GM12874 (cell line): ENCODE data around the gene STX17.

Source experiments
- CTCF ChIP-seq: IDR thresholded peaks from 2 replicates; pipeline ENCODE4 v1.5.1; 2011; ENCODE audit warnings: low read depth, mild to moderate bottlenecking, control low read depth, low read length, moderate library complexity; ENCODE audit not compliant: insufficient read depth

STX17 gene

GRCh38 chr9:99986642-99987041, 80.2 kb downstream of the STX17 start:
- no peak for TF ChIP-seq CTCF

- no peak for TF ChIP-seq CTCF
These were observed 91.8 kb downstream of the STX17 start for GRCh38 chr9:99998266-99998665.

- TF ChIP-seq CTCF, result no peak
These were observed 92.4 kb downstream of the STX17 start for GRCh38 chr9:99998866-99999265.

GRCh38 chr9:99999797-100000196, 93.3 kb downstream of the STX17 start:
- no peak for TF ChIP-seq CTCF

GRCh38 chr9:100011062-100011681, 104.7 kb downstream of the STX17 start:
- TF ChIP-seq CTCF, result peak; percentile 43; the same call in 1 of the 2 replicates

- no peak for TF ChIP-seq CTCF
These were observed 105.8 kb downstream of the STX17 start for GRCh38 chr9:100012279-100012678.

GRCh38 chr9:100013573-100013972, 107.1 kb downstream of the STX17 start:
- no peak for TF ChIP-seq CTCF
